Esophagus squamous epithelium (tissue), 5 donors: ENCODE data around the gene PLEKHJ1. TPM values are rescaled to one million over a fixed set of nuclear protein-coding genes. Genes with fewer than 3 reads are reported as not detected.

Experiments used
- DNase-seq: peaks from one replicate; lab custom pipeline; 2025; lab: John Stamatoyannopoulos, UW
- H3K27ac ChIP-seq, 4 donors: fragments of 200-600 bp; sonication (generic); one replicate each; pipeline ENCODE4 v1.5.1; 2016 to 2019; ENCODE audit warnings: mild to moderate bottlenecking in 1 of 4
- H3K27me3 ChIP-seq, 4 donors: fragments of 200-600 bp; sonication (generic); 1 replicate in 3 of 4; 2 replicates in 1 of 4; pipeline versions ENCODE4 v1.5.1 to v1.6.0; 2017 to 2021; ENCODE audit warnings: antibody characterized with exemption in 1 of 4
- H3K36me3 ChIP-seq, 3 donors: fragments of 200-600 bp; sonication (generic); one replicate each; pipeline ENCODE4 v1.5.1; 2016 to 2019
- H3K4me1 ChIP-seq, 3 donors: fragments of 200-600 bp; sonication (generic); one replicate each; pipeline ENCODE4 v1.5.1; 2017 to 2019
- H3K4me3 ChIP-seq, 4 donors: fragments of 200-600 bp; sonication (generic); 1 replicate in 3 of 4; 2 replicates in 1 of 4; pipeline ENCODE4 v1.5.1; 2016 to 2019; ENCODE audit warnings: mild to moderate bottlenecking in 2 of 4, moderate library complexity in 1 of 4
- H3K9me3 ChIP-seq, 3 donors: fragments of 200-600 bp; sonication (generic); one replicate each; pipeline ENCODE4 v1.5.1; 2016 to 2019
- POLR2A ChIP-seq, 4 donors: fragments of 450-650 bp; IDR thresholded peaks; one replicate each; pipeline ENCODE4 v1.6.1; 2017; ENCODE audit warnings: antibody characterized with exemption in 4 of 4, mild to moderate bottlenecking in 4 of 4, moderate library complexity in 3 of 4
- WGBS, 2 donors: methylation state at CpG; one replicate each; pipeline ENCODE4 v1.1.5; 2018; 5-methylcytosine and 5-hydroxymethylcytosine counted together
- intact Hi-C: fragments of 100-400 bp; cut with DNase I; formaldehyde crosslinking; loops from one replicate; pipeline ENCODE4 v1.15.0; 2022
- total RNA-seq, 4 donors: library from RNA; depleted of rRNA; stranded (reverse); fragments of >200 nt; gene quantifications; one replicate each; pipeline ENCODE4 v1.1.0, GENCODE V29; 2016
- TF ChIP-seq, protein P1 (sequence below), 6 experiments: fragments of 450-650 bp in 4 of 6; fragments of 200-600 bp in 2 of 6; sonication (generic) in 2 of 6; IDR thresholded peaks; one replicate each; pipeline ENCODE4 v1.5.1; 2016 to 2019; ENCODE audit warnings: antibody characterized with exemption in 6 of 6, mild to moderate bottlenecking in 4 of 6, moderate library complexity in 4 of 6
- donor health status: DM: yes; HTN: yes; CAD: no.

The PLEKHJ1 gene
- total RNA-seq, 4 donors from 2014 or later, result 44.8 to 56.5 (median 48.8) TPM

DNA sequence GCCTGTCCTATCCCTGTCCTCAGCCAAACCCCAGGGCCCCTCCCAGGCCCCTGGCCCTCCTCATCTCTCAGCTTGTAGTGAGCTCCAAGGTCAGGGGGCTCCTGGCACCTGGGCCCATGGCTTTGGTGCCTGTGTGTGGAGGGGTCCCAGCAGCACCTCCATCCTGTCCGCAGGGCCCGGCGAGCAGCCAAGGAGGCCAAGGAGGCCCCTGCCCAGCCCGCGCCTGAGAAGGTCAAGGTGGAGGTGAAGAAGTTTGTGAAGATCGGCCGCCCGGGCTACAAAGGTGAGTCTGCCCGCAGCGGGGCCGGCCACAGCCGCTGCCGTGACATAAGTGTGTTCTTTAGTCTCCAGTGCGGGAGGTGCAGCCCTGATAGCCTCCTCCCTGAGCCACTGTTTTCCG, 9.1 kb upstream of the PLEKHJ1 start:
- 98% methylated on average over 12 of the region's 15 CpGs; no CpG with 5 or more reads in 1 of the 2 donors for WGBS, 2 donors
- intact Hi-C loops, result no loop called here
- no peak for DNase-seq
- H3K27ac ChIP-seq, result no peak overlapping the region
- peaks cover 43 to 73% (median 55%) of the 10 kb centered on the region in 3 donors for H3K36me3 ChIP-seq
- H3K9me3 ChIP-seq, result no peaks in the 10 kb centered on the region
- H3K4me3 ChIP-seq, result no peak overlapping the region
- H3K4me1 ChIP-seq, result peaks cover 26 to 53% (median 30%) of the 10 kb centered on the region in 3 donors
- peaks cover 0 to 21% (median 6%) of the 10 kb centered on the region in 4 donors for H3K27me3 ChIP-seq
- TF ChIP-seq, protein P1, sequence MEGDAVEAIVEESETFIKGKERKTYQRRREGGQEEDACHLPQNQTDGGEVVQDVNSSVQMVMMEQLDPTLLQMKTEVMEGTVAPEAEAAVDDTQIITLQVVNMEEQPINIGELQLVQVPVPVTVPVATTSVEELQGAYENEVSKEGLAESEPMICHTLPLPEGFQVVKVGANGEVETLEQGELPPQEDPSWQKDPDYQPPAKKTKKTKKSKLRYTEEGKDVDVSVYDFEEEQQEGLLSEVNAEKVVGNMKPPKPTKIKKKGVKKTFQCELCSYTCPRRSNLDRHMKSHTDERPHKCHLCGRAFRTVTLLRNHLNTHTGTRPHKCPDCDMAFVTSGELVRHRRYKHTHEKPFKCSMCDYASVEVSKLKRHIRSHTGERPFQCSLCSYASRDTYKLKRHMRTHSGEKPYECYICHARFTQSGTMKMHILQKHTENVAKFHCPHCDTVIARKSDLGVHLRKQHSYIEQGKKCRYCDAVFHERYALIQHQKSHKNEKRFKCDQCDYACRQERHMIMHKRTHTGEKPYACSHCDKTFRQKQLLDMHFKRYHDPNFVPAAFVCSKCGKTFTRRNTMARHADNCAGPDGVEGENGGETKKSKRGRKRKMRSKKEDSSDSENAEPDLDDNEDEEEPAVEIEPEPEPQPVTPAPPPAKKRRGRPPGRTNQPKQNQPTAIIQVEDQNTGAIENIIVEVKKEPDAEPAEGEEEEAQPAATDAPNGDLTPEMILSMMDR (IDR thresholded peaks at IDR 0.05), result no peak
- TF ChIP-seq POLR2A (IDR thresholded peaks at IDR 0.05), result no peak

DNA sequence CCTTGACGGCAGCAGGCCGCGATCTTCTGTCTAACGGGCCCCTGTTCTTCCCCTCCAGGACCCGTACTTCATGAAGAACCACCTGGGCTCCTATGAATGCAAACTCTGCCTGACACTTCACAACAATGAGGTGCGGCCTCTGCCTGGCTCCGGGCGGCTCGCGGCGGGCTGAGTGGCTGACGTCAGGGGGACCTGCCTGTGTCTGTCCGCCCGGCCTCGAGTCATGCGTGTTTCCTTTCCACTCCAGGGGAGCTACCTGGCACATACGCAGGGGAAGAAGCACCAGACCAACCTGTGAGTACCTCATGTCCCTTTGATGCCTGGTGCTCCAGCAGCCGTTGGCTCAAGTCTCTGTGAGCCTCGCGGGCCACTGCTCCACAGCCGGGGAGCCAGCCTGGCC, 8.4 kb upstream of the PLEKHJ1 start:
- H3K9me3 ChIP-seq, result no peaks in the 10 kb centered on the region
- WGBS, 2 donors, result 80% methylated on average over 2 of the region's 21 CpGs; no CpG with 5 or more reads in 1 of the 2 donors
- H3K36me3 ChIP-seq, result peaks cover 43 to 73% (median 55%) of the 10 kb centered on the region in 3 donors
- no peak for DNase-seq
- no peak overlapping the region for H3K4me3 ChIP-seq
- intact Hi-C loops, result no loop called here
- TF ChIP-seq POLR2A (IDR thresholded peaks at IDR 0.05), result no peak
- TF ChIP-seq, protein P1 (IDR thresholded peaks at IDR 0.05), result no peak
- no peak overlapping the region for H3K27ac ChIP-seq
- peaks cover 30 to 53% (median 30%) of the 10 kb centered on the region in 3 donors for H3K4me1 ChIP-seq
- H3K27me3 ChIP-seq, result peaks cover 0 to 13% (median 0%) of the 10 kb centered on the region in 4 donors

DNA sequence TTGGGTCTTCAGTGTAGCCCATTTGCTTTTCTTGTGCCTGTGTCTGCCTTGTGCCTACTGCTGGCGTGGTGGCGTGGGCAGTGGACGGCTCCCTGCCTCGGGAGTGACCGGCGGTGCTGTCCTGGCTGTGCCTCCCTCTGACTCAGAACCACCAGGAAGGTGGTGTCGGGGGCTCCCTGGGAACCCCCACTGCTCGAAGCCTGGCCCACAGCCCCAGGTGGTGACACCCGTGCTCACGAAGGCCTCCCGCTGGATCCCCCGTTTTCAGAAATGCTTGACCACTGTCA, 7.9 kb upstream of the PLEKHJ1 start:
- 94% methylated on average over 3 of the region's 12 CpGs; no CpG with 5 or more reads in 1 of the 2 donors for WGBS, 2 donors
- peaks cover 43 to 69% (median 55%) of the 10 kb centered on the region in 3 donors for H3K36me3 ChIP-seq
- TF ChIP-seq, protein P1 (IDR thresholded peaks at IDR 0.05), result no peak
- no peak for TF ChIP-seq POLR2A (IDR thresholded peaks at IDR 0.05)
- H3K4me1 ChIP-seq, result peaks cover 30 to 53% (median 34%) of the 10 kb centered on the region in 3 donors
- no peak overlapping the region for H3K27ac ChIP-seq
- intact Hi-C loops, result no loop called here
- DNase-seq, result no peak
- peaks cover 0 to 9% (median 0%) of the 10 kb centered on the region in 4 donors for H3K27me3 ChIP-seq
- no peaks in the 10 kb centered on the region for H3K9me3 ChIP-seq
- H3K4me3 ChIP-seq, result no peak overlapping the region

GRCh38 chr19:2243274-2244124, 7.4 kb upstream of the PLEKHJ1 start:
- no peak for DNase-seq
- TF ChIP-seq, protein P1 (IDR thresholded peaks at IDR 0.05), result no peak
- no peak for TF ChIP-seq POLR2A (IDR thresholded peaks at IDR 0.05)
- intact Hi-C loops, result no loop called here
- peaks cover 43 to 63% (median 49%) of the 10 kb centered on the region in 3 donors for H3K36me3 ChIP-seq
- H3K27ac ChIP-seq, result no peak overlapping the region
- no peak overlapping the region for H3K4me3 ChIP-seq
- peaks cover 30 to 58% (median 39%) of the 10 kb centered on the region in 3 donors for H3K4me1 ChIP-seq
- no peaks in the 10 kb centered on the region for H3K9me3 ChIP-seq
- WGBS, 2 donors, result 80 to 91% methylated on average over 12 of the region's 32 CpGs
- peaks cover 0 to 7% (median 0%) of the 10 kb centered on the region in 4 donors for H3K27me3 ChIP-seq

- no peak overlapping the region for H3K27ac ChIP-seq
- no peak for DNase-seq
These were observed 6.7 kb upstream of the PLEKHJ1 start for GRCh38 chr19:2242816-2243215.

More at GRCh38 chr19:2242816-2243215, 6.7 kb upstream of the PLEKHJ1 start:
- TF ChIP-seq, protein P1 (IDR thresholded peaks at IDR 0.05), result no peak
- no peak for TF ChIP-seq POLR2A (IDR thresholded peaks at IDR 0.05)
- 85 to 86% methylated on average over 7 to 8 of the region's 8 CpGs for WGBS, 2 donors
- peaks cover 42 to 56% (median 43%) of the 10 kb centered on the region in 3 donors for H3K36me3 ChIP-seq
- H3K9me3 ChIP-seq, result no peaks in the 10 kb centered on the region
- intact Hi-C loops, result no loop called here
- H3K4me3 ChIP-seq, result no peak overlapping the region
- peaks cover 35 to 65% (median 46%) of the 10 kb centered on the region in 3 donors for H3K4me1 ChIP-seq
- peaks cover 0 to 2% (median 0%) of the 10 kb centered on the region in 4 donors for H3K27me3 ChIP-seq
